HK-2 (cell line): Measurements from ENCODE around the gene TOLLIP.

Source experiments
- DNase-seq: peaks from one replicate; pipeline ENCODE4 v3.0.0-alpha.2; 2018; ENCODE audit not compliant: unreplicated experiment

TOLLIP gene

GRCh38 chr11:1232021-1232882, 77.2 kb downstream of the TOLLIP start:
- DNase-seq: no peak

GRCh38 chr11:1231396-1232020, 77.9 kb downstream of the TOLLIP start:
- no peak for DNase-seq

GRCh38 chr11:1230456-1231395, 78.7 kb downstream of the TOLLIP start:
- DNase-seq: no peak

- no peak for DNase-seq
Measured at GRCh38 chr11:1230121-1230455, 79.3 kb downstream of the TOLLIP start.

GRCh38 chr11:1229471-1230120, 79.8 kb downstream of the TOLLIP start:
- no peak for DNase-seq

- DNase-seq: no peak
Measured at GRCh38 chr11:1228921-1229451, 80.4 kb downstream of the TOLLIP start.

GRCh38 chr11:1228101-1228821, 81.2 kb downstream of the TOLLIP start:
- no peak for DNase-seq

GRCh38 chr11:1227551-1228100, 81.8 kb downstream of the TOLLIP start:
- no peak for DNase-seq

GRCh38 chr11:1226986-1227550, 82.4 kb downstream of the TOLLIP start:
- no peak for DNase-seq

GRCh38 chr11:1226226-1226985, 83.0 kb downstream of the TOLLIP start:
- DNase-seq: no peak

GRCh38 chr11:1225386-1226225, 83.8 kb downstream of the TOLLIP start:
- no peak for DNase-seq

- no peak for DNase-seq
Measured at GRCh38 chr11:1224491-1225385, 84.7 kb downstream of the TOLLIP start.
